ENCODE measurements around the gene CCSER1. TPM values are rescaled to one million over a fixed set of nuclear protein-coding genes. Genes with fewer than 3 reads are reported as not detected.

The CCSER1 gene
- total RNA-seq, 1 donor from 2014 or later = 18.1 TPM

GRCh38 chr4:90992213-90992612, 865.0 kb downstream of the CCSER1 start:
- no peaks in the 10 kb centered on the region for H3K9me3 Mint-ChIP-seq
- no peak overlapping the region for H3K4me3 Mint-ChIP-seq
- no peaks in the 10 kb centered on the region for H3K4me1 Mint-ChIP-seq (ENCODE audit: unreplicated experiment)
- H3K27me3 Mint-ChIP-seq = no peaks in the 10 kb centered on the region
- TF ChIP-seq CTCF (conservative IDR thresholded peaks at IDR 0.05) = no peak
- H3K27ac Mint-ChIP-seq = no peak overlapping the region
- no peaks in the 10 kb centered on the region for H3K36me3 Mint-ChIP-seq
- DNase-seq (ENCODE audit: extremely low spot score, unreplicated experiment) = no peak

- no peak for DNase-seq (ENCODE audit: extremely low spot score, unreplicated experiment)
- H3K27me3 Mint-ChIP-seq = no peaks in the 10 kb centered on the region
- no peak overlapping the region for H3K4me3 Mint-ChIP-seq
- no peaks in the 10 kb centered on the region for H3K36me3 Mint-ChIP-seq
- H3K4me1 Mint-ChIP-seq (ENCODE audit: unreplicated experiment) = no peaks in the 10 kb centered on the region
- no peaks in the 10 kb centered on the region for H3K9me3 Mint-ChIP-seq
- H3K27ac Mint-ChIP-seq = no peak overlapping the region
- no peak for TF ChIP-seq CTCF (conservative IDR thresholded peaks at IDR 0.05)
These were observed 867.8 kb downstream of the CCSER1 start for GRCh38 chr4:90994851-90995574.

- H3K4me3 Mint-ChIP-seq = no peak overlapping the region
- H3K27me3 Mint-ChIP-seq = no peaks in the 10 kb centered on the region
- no peaks in the 10 kb centered on the region for H3K4me1 Mint-ChIP-seq (ENCODE audit: unreplicated experiment)
- H3K36me3 Mint-ChIP-seq = no peaks in the 10 kb centered on the region
- H3K27ac Mint-ChIP-seq = no peak overlapping the region
- H3K9me3 Mint-ChIP-seq = no peaks in the 10 kb centered on the region
- DNase-seq (ENCODE audit: extremely low spot score, unreplicated experiment) = no peak
- no peak for TF ChIP-seq CTCF (conservative IDR thresholded peaks at IDR 0.05)
These were observed 868.8 kb downstream of the CCSER1 start for GRCh38 chr4:90995996-90996395.

GRCh38 chr4:90996813-90997212, 869.6 kb downstream of the CCSER1 start:
- H3K9me3 Mint-ChIP-seq = no peaks in the 10 kb centered on the region
- H3K27ac Mint-ChIP-seq = no peak overlapping the region
- H3K36me3 Mint-ChIP-seq = no peaks in the 10 kb centered on the region
- H3K27me3 Mint-ChIP-seq = no peaks in the 10 kb centered on the region
- TF ChIP-seq CTCF (conservative IDR thresholded peaks at IDR 0.05) = no peak
- DNase-seq (ENCODE audit: extremely low spot score, unreplicated experiment) = no peak
- H3K4me3 Mint-ChIP-seq = no peak overlapping the region
- no peaks in the 10 kb centered on the region for H3K4me1 Mint-ChIP-seq (ENCODE audit: unreplicated experiment)

- H3K27ac Mint-ChIP-seq = no peak overlapping the region
- no peaks in the 10 kb centered on the region for H3K27me3 Mint-ChIP-seq
- no peak for DNase-seq (ENCODE audit: extremely low spot score, unreplicated experiment)
- no peaks in the 10 kb centered on the region for H3K9me3 Mint-ChIP-seq
- no peaks in the 10 kb centered on the region for H3K4me1 Mint-ChIP-seq (ENCODE audit: unreplicated experiment)
- TF ChIP-seq CTCF (conservative IDR thresholded peaks at IDR 0.05) = no peak
- H3K4me3 Mint-ChIP-seq = no peak overlapping the region
- H3K36me3 Mint-ChIP-seq = no peaks in the 10 kb centered on the region
These were observed 888.7 kb downstream of the CCSER1 start for GRCh38 chr4:91015861-91016260.
